ENCODE data around the gene UST. TPM values are rescaled to one million over a fixed set of nuclear protein-coding genes. Genes with fewer than 3 reads are reported as not detected.
"Not testable (repeated sequence)": the region's sequence is repeated elsewhere in the genome, so short reads cannot be mapped to it uniquely, and the experiment has no call there.

The UST gene
- total RNA-seq, 1 experiment from 2014 or later = 14.0 TPM

DNA sequence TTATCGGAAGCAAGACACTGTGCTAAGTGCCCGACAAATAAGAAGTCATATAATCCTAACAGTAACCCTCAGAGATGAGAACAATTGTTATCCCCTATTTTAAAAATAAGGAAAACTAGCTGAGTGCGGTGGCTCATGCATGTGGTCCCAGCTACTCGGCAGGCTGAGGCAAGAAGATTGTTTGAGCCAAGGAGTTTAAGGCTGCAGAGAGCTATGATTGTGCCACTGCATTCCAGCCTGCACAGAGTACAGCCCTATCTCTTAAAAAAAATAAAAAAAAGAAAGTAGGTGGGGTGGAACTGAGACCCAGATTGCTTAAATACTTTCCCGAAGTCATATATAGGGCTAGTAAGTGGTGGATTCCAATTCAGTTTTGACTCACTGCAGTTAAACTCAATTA lies 84.7 kb downstream of the UST start:
- no peak for DNase-seq (ENCODE audit: low read depth)

DNA sequence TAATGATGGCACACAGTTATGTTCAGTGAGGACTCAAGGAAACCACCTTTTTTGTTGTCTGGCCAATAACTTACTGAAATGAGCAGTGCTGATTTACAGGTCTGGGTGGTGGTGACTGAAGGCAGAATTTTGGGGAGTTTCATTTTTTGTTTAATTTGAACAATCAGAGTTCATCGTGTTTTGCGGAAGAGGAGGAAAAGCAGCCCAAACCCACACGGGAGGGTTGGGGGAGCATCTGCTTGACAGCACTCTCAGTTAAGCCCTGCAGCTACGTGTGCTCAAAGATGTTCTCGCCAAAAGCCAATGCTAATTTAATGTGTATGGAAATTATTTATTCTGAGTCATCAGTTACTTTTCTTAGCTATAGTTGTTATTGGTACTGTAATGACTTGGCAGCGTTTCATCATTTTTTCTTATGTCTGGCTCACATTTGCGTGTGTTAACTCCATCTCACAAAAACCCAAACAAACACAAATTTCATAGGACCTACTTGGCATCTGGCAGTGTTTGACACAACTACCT lies 89.2 kb downstream of the UST start:
- DNase-seq (ENCODE audit: low read depth) = no peak

DNA sequence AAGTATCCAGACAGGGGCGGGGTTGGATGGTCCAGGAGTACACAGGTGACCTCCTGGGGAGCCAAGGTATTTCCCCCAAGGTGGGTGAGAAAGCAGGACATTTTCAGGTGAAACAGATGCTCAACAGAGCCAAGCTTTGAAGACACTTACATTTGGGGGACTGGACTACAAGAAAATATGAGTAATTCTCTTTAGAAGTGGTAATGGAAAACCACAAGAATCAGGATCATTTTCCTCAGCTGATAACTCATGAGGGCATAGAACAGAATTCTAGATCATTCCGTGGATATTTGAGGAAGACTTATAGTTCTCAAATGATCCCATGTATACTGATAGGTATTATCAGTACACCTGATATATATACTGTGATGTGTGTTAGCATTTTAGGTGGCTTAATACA lies 89.9 kb downstream of the UST start:
- DNase-seq (ENCODE audit: low read depth) = no peak

DNA sequence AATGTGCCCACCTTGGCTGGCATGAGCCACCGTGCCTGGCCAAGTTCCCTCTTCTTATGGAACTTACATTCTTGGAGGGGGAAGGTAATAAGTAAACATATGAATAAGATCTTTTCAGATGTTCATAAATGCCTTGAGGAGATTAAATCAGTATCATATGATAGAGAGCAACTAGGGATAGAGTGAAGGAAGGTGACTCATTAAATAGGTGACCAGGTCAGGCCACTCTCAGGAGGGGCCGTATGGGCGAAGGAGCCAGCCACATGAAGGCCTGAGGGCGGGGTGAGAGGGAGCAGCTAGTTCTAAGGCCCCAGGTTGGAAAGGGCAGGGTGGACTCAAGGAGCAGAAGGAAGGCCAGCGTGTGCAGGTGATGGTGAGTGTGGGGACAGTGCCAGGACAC lies 91.1 kb downstream of the UST start:
- peak; percentile 29 for DNase-seq (ENCODE audit: low read depth)

DNA sequence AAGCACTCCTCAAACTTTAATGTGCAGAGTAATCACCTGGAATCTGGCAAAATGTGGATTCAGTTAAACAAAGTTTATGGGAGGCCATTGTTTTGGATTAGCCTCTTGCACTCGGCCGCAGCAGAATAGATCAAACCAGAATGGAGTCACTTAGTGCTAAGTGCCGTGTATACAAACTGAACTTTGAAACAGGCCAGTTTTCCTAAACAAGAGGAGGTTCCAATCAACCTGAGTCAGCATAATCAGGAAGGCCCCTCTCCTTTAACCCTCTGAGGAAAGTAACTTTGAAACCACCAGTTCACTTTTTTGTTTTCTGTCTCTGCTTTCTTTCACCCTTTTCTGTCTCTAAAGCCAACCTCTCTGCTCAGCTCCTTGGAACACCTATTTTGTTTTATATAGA lies 92.2 kb downstream of the UST start:
- no peak for DNase-seq (ENCODE audit: low read depth)

DNA sequence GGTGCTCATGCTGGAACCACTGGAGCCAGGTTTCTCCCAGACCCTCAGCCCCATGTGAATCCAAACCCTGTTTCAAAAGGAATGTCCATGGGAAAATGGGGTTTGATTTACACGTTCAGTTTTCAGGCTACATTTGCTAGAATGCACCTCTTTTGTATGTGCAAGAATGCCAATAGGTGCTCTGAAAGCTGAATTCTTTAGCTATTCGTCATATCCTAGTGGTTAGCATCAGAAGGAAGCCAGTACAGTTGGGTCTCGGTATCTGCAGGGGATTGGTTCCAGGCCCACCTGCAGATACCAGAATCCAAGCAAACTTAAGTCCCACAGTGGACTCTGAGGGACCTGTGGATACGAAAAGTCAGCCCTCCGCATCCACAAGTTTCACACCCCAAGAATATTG lies 93.4 kb downstream of the UST start:
- DNase-seq (ENCODE audit: low read depth) = peak; percentile 65

DNA sequence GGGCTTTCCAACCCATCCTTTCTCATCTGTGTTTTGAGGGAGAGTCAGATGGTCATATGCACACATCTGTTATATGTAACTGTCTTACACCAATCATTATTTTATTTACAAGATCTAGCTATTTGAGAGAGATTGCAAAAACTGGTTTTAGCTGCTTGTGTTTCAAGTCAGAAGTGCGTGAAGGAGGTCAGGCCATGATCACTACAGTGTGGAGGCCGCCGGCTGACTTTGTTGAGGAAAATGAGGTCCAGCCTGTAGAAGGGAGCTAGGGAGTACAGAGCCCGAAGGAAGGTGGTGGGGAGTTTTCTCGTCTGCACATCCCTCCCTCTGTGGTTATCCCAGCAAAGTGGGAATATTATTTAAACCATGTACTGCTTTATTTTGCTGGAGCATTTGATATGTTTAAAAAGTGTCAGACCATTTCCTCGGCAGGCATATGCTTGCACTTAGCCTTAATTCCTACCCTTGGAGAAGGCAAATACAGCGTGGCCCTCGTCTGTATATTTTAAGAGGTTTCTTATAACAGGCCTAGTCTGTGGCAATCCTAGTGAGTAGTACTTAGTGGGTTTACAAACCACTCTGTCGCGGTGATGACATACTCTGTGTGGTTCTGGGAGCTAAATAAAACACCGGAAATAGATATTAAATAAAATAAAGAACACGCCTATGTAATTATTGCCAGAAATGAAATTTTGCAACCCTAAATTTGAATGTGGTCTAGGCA lies 95.6 kb downstream of the UST start:
- no peak for DNase-seq (ENCODE audit: low read depth)

DNA sequence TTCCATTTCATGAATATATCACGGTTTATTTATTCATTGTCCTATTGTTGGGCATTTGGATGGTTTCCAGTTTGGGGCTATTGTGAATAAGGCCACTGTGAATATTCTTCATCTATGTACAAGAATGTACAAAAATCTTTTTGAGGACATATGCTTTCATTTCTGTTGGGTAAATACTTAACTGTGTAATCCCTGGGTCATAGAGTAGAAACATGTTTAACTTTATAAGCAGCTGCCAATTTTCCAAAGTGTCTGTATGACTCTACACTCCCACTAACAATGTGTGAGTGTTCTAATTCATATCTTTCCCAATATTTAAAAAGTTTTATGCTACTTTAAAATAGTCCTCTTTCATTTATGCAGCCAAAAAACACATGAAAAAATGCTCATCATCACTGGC lies 98.6 kb downstream of the UST start:
- no peak for DNase-seq (ENCODE audit: low read depth)

DNA sequence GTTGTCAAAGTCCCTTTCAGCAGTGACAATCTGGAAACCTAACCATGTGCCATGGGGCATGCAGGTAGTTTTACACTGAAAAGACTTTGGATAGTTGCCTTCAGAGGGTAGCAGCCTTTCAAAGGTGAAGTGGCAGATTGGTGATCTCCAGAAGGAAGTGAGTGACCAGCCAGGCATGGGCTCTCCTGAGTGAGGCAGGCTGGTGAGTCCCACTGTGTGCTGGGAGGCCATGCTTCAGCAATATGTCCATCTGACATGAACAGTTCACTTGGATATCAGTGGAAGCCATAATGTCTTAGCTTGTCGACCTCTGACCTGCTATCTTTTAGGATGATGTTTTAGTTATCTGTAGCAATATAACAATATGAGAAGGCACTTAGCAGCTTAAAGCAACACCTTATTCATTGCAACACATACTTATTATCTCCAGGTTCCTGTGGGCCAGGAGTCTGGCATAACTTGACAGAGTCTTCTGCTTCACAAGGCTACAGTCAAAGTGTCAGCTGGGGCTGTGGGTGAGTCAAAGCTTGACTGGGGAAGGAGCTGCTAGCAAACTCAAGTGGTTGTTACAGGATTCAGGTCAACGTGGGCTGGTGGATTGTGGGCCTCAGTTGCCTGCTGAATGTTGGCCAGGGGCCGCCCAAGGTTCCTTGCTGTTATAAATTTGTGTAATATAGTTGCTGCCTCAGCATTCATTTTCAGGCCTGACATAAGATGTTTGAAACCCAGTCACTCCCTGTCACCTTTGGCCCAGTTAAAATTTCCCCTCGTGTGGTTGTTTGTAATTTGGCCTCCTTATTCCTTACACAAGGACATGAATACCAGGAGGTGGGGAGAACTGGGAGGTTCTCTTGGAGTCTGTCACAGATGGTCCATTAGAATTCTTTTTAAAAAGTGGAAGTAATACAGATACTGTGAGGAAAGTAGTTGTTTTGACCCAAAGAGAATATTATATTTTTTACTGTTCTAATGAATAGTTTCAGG lies 100.2 kb downstream of the UST start:
- no peak for DNase-seq (ENCODE audit: low read depth)

DNA sequence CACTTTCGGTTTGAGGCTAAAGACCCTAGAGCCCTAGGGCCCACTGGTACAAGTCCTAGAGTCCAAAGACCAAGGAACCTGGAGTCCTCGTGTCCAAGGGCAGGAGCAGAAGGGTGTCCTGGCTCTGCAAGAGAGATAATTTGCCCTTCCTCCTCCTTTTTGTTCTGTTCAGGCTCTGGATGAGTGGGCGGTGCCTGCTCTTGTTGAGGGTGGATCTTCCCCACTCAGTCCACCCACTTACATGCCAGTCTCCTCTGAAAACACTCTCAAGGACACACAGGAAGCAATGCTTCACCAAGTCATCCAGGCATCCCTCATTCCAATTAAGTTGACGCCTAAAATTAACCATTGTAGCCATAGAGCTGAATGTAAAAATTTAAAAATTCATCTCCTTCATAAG lies 102.1 kb downstream of the UST start:
- DNase-seq (ENCODE audit: low read depth) = no peak

DNA sequence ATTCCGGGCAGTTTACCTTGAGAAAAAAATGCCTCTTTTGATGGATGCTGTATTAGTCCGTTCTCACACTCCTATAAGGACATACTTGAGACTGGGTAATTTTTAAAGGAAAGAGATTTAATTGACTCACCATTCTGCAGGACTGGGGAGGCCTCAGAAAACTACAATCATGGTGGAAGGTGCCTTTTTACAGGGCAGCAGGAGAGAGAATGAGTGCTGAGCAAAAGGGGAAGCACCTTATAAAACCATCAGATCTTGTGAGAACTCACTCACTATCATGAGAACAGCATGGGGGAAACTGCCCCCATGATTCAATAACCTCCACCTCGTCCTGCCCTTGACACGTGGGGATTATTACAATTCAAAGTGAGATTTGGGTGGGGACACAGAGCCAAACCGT lies 102.6 kb downstream of the UST start:
- not testable (repeated sequence) for DNase-seq (ENCODE audit: low read depth)

DNA sequence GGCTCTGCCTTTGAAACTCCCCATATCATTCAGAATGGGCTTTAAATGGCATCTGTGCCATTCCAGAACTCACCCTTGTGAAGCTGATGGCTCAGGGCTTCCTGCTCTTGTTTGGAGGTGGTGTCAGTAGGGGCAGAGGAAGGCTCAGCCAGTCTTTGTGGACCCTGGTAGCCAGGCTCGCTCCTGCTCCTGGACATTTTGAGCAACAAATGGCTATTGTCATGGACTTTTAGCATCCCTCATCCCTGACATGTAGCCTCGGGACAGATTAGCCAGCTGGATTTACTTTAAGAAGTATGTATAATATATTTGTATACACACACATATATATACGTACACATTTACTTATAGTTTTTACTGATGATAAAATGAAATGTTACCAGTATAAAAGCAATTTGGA lies 104.1 kb downstream of the UST start:
- DNase-seq (ENCODE audit: low read depth) = no peak

DNA sequence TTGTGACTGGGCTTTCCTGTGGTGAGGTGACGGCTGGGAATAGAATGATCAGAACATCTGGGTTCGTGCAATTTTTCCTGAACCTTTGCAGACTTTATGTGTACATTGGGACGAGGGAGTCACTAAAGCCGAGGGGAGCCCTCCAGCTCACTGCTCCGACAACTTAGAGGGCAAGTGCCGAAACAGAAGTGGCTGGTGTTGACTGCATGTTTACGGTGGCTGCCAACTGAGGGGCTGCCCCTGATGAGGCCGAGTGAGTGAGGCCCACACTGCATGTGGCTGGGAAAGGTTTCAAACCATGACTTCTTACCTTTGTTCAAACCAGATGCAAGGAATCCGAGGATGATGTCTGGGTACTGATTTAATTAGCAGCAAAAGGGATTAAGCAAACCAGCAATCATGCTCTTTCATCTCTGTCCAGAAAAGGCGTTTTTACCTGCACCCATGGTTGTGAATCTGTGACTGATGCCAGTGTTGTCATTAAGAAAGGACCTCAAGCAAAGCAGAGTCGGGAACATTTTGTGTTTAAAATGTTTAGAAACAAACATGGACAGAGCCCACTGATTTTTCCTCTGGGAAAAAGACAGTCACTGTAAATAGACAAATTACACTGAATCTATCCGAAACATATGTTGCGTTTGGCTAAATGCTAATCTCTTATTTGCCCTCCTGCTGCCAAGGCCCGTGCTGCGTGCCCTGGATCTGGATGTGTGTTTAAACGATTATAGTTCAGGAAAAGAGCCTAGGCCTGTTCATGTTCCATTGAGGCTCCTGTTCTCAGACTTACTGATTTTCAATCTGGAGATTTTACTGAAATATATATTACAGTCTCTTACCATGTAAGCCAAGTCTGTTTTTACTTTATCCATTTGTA lies 105.1 kb downstream of the UST start:
- no peak for DNase-seq (ENCODE audit: low read depth)

DNA sequence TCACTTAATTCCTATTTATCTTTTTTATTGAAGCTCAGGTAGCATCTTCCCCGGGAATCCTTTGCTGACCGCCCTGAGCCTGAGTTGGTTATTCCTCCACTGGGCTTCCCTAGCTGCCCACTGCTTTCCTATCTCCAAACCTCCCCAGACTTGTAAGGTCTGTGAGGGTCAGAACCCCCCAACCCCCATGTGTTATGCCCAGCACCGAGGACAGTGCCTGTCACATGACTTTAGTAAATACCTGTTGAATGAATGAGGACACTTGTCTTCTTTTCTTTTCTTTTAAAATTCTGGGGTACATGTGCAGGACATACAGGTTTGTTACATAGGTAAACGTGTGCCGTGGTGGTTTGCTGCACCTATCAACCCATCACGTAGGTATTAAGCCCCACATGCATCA lies 105.9 kb downstream of the UST start:
- no peak for DNase-seq (ENCODE audit: low read depth)

DNA sequence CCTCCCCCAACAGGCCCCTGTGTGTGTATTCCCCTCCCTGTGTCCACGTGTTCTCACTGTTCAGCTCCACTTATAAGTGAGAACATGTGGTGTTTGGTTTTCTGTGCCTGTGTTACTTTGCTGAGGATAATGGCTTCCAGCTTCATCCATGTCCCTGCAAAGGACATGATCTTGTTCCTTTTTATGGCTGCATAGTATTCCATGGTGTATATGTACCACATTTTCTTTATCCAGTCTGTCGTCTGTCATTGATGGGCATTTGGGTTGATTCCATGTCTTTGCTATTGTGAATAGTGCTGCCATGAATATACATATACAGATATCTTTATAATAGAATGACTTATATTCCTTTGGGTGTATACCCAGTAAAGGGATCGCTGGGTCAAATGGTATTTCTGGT lies 106.3 kb downstream of the UST start:
- not testable (repeated sequence) for DNase-seq (ENCODE audit: low read depth)

DNA sequence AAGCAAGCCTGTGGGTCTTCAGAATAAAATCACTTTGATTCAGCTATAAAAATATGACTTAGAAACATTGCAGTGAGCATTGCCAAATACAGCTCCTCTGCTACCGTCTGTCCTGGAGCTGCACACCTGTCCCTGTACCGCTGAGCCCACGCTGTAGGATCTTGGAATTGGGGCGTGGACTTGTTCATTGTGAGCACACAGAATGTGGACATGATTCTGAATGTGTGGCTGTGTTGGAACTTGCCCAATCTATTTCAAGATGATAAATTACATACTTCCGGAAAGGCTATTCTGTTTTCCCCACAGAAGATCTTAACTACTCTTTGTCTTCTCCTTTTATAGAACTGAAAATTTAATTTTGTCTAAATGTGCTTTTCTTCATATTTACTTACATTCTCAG lies 107.3 kb downstream of the UST start:
- DNase-seq (ENCODE audit: low read depth) = no peak

DNA sequence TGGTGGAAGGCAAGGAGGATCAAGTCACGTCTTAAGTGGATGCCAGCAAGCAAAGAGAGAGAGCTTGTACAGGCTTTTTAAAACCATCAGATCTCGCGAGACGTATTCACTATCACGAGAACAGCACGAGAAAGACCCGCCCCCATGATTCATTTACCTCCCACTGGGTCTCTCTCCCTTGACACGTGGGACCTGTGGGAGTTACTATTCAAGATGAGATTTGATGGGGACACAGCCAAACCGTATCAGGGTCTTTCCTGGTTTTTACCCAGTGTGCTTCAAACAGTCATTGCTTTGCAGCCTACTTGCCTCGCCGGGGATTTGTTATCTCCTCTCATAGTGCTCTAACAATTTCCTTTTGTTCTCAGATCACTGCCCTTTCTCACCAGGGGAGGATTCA lies 108.2 kb downstream of the UST start:
- no peak for DNase-seq (ENCODE audit: low read depth)

DNA sequence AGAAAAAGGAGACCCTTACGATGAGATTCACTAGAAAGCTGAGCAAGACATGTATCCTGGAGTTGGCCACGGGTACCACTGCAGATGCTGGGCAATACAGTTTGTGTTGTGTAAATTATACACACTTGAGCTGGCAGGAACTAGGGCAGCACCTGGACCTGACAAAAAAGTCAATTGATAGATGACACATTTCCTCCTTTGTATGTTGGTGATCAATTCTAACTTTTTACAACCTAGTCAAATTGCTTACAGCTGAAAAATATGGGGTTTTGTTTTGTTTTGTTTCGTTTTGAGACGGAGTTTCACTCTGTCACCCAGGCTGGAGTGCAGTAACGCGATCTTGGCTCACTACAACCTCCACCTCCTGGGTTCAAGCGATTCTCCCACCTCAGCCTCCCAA lies 108.9 kb downstream of the UST start:
- no peak for DNase-seq (ENCODE audit: low read depth)

DNA sequence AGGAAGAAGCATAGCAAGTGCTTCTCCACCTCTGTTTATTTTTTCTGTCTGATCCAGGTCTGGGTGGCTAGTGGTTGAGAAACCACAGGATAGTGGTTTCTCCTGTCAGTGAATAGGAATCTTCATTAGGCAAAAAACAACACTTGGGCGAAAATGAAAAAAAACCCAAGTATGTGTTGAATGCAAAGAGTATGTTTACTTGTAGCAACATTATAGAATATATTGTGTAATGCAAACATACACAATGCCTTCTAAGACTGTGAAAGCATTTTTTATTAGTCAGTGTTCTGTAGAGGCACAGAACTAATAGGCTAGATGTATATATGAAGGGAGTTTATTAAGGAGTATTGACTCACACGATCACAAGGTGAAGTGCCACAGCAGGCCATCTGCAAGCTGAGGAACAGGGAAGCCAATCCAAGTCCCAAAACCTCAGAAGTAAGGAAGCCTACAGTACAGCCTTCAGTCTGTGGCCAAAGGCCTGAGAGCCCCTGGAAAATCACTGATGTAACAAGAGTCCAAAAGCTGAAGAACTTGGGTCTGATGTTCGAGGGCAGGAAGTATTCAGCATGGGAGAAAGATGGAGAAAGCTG lies 111.1 kb downstream of the UST start:
- peak; percentile 88 for DNase-seq (ENCODE audit: low read depth)

DNA sequence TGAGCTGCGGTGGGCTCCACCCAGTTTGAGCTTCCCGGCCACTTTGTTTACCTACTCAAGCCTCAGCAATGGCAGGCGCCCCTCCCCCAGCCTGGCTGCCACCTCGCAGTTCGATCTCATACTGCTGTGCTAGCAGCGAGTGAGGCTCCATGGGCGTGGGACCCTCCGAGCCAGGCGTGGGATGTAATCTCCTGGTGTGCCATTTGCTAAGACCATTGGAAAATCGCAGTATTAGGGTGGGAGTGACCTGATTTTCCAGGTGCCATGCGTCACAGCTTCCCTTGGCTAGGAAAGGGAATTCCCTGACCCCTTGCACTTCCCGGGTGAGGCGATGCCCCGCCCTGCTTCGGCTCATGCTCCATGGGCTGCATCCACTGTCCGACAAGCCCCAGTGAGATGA lies 117.3 kb downstream of the UST start:
- not testable (repeated sequence) for DNase-seq (ENCODE audit: low read depth)

DNA sequence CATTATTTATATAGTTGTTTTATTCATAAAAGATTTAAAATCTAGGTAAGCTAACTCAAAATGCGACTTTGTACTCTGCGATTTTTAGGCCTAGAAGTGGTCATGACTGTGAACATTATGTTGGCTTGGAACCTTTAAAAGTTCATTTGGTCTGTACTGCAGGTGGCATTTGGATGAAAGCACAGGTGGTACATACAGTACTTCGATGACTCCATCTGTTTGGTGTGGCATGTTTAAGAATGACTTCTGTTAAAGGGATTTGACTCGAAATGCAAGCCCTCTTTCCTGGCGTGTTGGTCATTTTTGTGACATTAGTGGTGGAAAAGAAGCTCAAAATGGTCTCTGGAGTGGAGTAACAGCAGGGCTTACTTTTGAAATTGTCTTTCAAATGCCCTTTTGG lies 118.1 kb downstream of the UST start:
- no peak for DNase-seq (ENCODE audit: low read depth)
